BJ (cell line): ENCODE results near the gene SH3RF3. TPM values are rescaled to one million over a fixed set of nuclear protein-coding genes. Genes with fewer than 3 reads are reported as not detected.
A peak's percentile ranks its signal among the peaks of the same experiment; 100 is the strongest.

ENCODE experiments used
- CTCF ChIA-PET: fragments of 350-600 bp; formaldehyde crosslinking; extraction: SDS; loops from one replicate; lab custom pipeline; 2021; ENCODE audit warnings: antibody characterized with exemption, inconsistent platforms; lab: Yijun Ruan, JAX
- POLR2A ChIA-PET: fragments of 300-600 bp; sonication (Branson Sonifier 250); formaldehyde crosslinking; extraction: SDS; loops from one replicate; lab custom pipeline; 2021; ENCODE audit warnings: antibody characterized with exemption; lab: Charles Lee
- DNase-seq: peaks from one replicate; pipeline ENCODE4 v3.0.0-alpha.2; 2011; ENCODE audit warnings: low read depth
- H3K27me3 ChIP-seq: 2 replicates; pipeline ENCODE4 v1.6.0; 2011; ENCODE audit warnings: low read length; ENCODE audit not compliant: control insufficient read depth, insufficient read depth
- H3K36me3 ChIP-seq: 2 replicates; pipeline ENCODE4 v1.5.1; 2011; ENCODE audit warnings: low read length; ENCODE audit not compliant: control insufficient read depth, insufficient read depth
- H3K4me3 ChIP-seq: 2 replicates; pipeline ENCODE4 v1.5.1; 2011; ENCODE audit warnings: low read depth, mild to moderate bottlenecking, control low read depth, low read length
- polyA plus RNA-seq: library from polyadenylated mRNA; depleted of rRNA; stranded (reverse); fragments of >200 nt; gene quantifications from 2 replicates; pipeline ENCODE4 v1.2.3, GENCODE V29; 2011
- TF ChIP-seq, protein P1 (sequence below): IDR thresholded peaks from 2 replicates; pipeline ENCODE4 v1.5.1; 2011; ENCODE audit warnings: low read depth, mild to moderate bottlenecking, control low read depth, inconsistent platforms, low read length, moderate library complexity; ENCODE audit not compliant: insufficient read depth

Gene SH3RF3
- polyA plus RNA-seq, 1 experiment, result 3.6 TPM

GRCh38 chr2:109459485-109459884 is 330.5 kb downstream of the SH3RF3 start:
- TF ChIP-seq, protein P1, sequence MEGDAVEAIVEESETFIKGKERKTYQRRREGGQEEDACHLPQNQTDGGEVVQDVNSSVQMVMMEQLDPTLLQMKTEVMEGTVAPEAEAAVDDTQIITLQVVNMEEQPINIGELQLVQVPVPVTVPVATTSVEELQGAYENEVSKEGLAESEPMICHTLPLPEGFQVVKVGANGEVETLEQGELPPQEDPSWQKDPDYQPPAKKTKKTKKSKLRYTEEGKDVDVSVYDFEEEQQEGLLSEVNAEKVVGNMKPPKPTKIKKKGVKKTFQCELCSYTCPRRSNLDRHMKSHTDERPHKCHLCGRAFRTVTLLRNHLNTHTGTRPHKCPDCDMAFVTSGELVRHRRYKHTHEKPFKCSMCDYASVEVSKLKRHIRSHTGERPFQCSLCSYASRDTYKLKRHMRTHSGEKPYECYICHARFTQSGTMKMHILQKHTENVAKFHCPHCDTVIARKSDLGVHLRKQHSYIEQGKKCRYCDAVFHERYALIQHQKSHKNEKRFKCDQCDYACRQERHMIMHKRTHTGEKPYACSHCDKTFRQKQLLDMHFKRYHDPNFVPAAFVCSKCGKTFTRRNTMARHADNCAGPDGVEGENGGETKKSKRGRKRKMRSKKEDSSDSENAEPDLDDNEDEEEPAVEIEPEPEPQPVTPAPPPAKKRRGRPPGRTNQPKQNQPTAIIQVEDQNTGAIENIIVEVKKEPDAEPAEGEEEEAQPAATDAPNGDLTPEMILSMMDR, result no peak
- Histone ChIP-seq H3K4me3 (no peak overlapping the region), H3K36me3 (peaks cover 3% of the 10 kb centered on the region; the same call in 1 of the 2 replicates), H3K27me3 (no peaks in the 10 kb centered on the region)
- CTCF ChIA-PET, result interaction anchor here (1.5 kb wide), 1 partner anchor 11 kb away, joined by 3 read pairs; no protein-coding TSS in a partner anchor
- DNase-seq, result no peak
- POLR2A ChIA-PET, result no interaction called here

GRCh38 chr2:109460553-109461324 is 331.7 kb downstream of the SH3RF3 start:
- H3K4me3 ChIP-seq, result no peak overlapping the region
- H3K27me3 ChIP-seq, result no peaks in the 10 kb centered on the region
- ChIA-PET POLR2A (no interaction called here), CTCF (no interaction called here)
- TF ChIP-seq, protein P1, result no peak
- no peak for DNase-seq
- peaks cover 1% of the 10 kb centered on the region; the same call in 1 of the 2 replicates for H3K36me3 ChIP-seq

DNA sequence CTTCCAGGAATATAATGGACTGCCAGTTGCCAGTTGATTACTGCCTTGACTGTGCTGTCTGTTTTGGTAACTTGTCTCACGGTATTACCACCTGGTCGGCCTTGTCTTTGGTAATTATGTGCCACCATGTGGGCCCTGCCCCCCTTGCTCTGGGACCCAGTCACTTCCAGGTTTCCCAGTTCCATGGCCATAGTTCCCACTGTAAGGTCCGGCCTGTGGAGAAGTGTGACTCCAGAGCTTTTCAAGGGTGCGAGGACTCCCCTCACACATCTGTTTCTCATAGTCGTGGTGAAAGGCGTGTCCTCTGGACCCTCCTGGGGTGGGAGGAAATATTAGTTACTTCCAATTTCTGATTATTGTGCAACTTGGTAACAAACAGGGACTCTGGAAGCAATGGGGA is 334.2 kb downstream of the SH3RF3 start:
- ChIA-PET CTCF (interaction anchor here (0.7 to 1.7 kb wide), 3 partner anchors 42 to 292 kb away, joined by 3 read pairs; no protein-coding TSS in a partner anchor), POLR2A (no interaction called here)
- TF ChIP-seq, protein P1, result no peak
- Histone ChIP-seq H3K36me3 (no peaks in the 10 kb centered on the region), H3K4me3 (no peak overlapping the region), H3K27me3 (no peaks in the 10 kb centered on the region)
- DNase-seq, result no peak

- no peaks in the 10 kb centered on the region for H3K27me3 ChIP-seq
- ChIA-PET CTCF (interaction anchor here (1.3 to 1.7 kb wide), 2 partner anchors 46 to 293 kb away, joined by 3 read pairs; no protein-coding TSS in a partner anchor), POLR2A (no interaction called here)
- H3K4me3 ChIP-seq, result no peak overlapping the region
- TF ChIP-seq, protein P1, result no peak
- DNase-seq, result no peak
- no peaks in the 10 kb centered on the region for H3K36me3 ChIP-seq
Measured at GRCh38 chr2:109463891-109464290, 334.9 kb downstream of the SH3RF3 start.

DNA sequence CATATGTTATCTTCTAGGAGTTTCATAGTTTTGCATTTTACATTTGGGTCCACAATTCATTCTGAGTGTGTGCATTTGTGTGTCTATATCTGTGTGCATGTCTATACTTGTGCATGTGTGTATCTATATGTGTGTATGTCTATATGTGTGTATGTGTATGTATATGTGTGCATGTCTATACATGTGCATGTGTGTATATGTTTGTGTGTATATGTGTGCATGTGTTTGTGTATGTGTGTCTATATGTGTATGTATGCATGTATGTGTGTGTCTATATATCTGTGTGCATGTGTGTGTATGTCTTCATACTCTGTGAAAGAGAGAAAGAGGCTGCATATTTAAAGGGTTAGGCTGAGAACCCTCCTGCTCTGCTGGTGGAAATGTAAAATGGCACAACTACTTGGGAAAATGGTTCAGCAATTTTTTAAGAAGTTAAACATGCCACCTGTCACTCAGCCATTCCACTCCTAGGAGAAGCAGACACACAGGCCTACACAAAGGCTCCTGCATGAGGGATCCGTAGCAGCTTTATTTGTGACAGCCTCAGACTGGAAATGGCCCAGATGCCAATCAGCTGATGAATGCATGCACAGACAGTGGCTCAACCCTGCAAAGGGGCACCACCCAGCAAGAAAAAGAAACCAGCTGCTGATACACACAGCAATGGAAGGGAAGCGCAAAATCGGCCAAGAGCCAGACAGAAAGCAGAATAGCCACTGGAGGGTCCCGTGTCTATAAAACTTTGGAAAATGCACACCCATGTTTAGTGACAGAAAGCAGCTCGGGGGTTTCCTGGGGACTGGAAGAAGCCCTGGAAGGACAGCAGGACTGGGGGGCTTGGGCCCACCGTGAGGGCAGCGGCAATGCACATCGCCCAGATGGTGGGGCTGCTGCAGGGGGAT is 337.9 kb downstream of the SH3RF3 start:
- Histone ChIP-seq H3K27me3 (no peaks in the 10 kb centered on the region), H3K36me3 (no peaks in the 10 kb centered on the region), H3K4me3 (no peak overlapping the region)
- no peak for DNase-seq
- TF ChIP-seq, protein P1, result peak; percentile 6; the same call in 1 of the 2 replicates
- CTCF ChIA-PET, result interaction anchor here (0.9 kb wide), 1 partner anchor 19 kb away, joined by 3 read pairs; no protein-coding TSS in a partner anchor
- POLR2A ChIA-PET, result no interaction called here
